Left ventricle myocardium inferior (tissue), 1 donor: ENCODE results near the gene NUDT1. TPM values are rescaled to one million over a fixed set of nuclear protein-coding genes. Genes with fewer than 3 reads are reported as not detected.
A peak's percentile ranks its signal among the peaks of the same experiment; 100 is the strongest.

Experiments
- DNase-seq: peaks from one replicate; pipeline ENCODE4 v3.0.0-alpha.2; 2020
- H3K27ac ChIP-seq: fragments of 200-600 bp; replicated peaks from 2 replicates; pipeline ENCODE4 v1.8.0; 2021
- H3K27me3 ChIP-seq: fragments of 200-600 bp; 2 replicates; pipeline ENCODE4 v1.8.0; 2021; ENCODE audit warnings: low read depth
- H3K36me3 ChIP-seq: fragments of 200-600 bp; 2 replicates; pipeline ENCODE4 v1.8.0; 2021
- H3K4me1 ChIP-seq: fragments of 200-600 bp; 2 replicates; pipeline ENCODE4 v1.8.0; 2021
- H3K4me3 ChIP-seq: fragments of 200-600 bp; 2 replicates; pipeline ENCODE4 v1.8.0; 2021; ENCODE audit warnings: mild to moderate bottlenecking, moderate library complexity
- H3K9me3 ChIP-seq: fragments of 200-600 bp; replicated peaks from 2 replicates; pipeline ENCODE4 v1.8.0; 2021
- CTCF ChIP-seq: fragments of 200-600 bp; IDR thresholded peaks from 2 replicates; pipeline ENCODE4 v1.8.0; 2021; ENCODE audit warnings: antibody characterized with exemption, mild to moderate bottlenecking, borderline replicate concordance
- intact Hi-C: fragments of 100-400 bp; cut with micrococcal nuclease; formaldehyde crosslinking; loops from one replicate; pipeline ENCODE4 v1.11.0; 2022
- total RNA-seq: library from RNA; stranded (reverse); fragmentation: NEBNext Ultra II Directional; extraction: Animal tissue kit (Norgen Biotek cat#: 25700); gene quantifications from one replicate; pipeline ENCODE4 v1.2.1, GENCODE V29; 2021
- donor health status: DM: no; HTN: yes; CAD: no; lungs with severe emphysema.

The NUDT1 gene
- total RNA-seq, 1 donor from 2014 or later: 12.5 TPM

GRCh38 chr7:2247141-2247995 lies 5.3 kb downstream of the NUDT1 start:
- no peak overlapping the region for H3K27ac ChIP-seq
- H3K4me3 ChIP-seq: peak overlapping the region; percentile 30
- H3K9me3 ChIP-seq: no peaks in the 10 kb centered on the region
- intact Hi-C loops: no loop called here
- H3K4me1 ChIP-seq: peaks cover 22% of the 10 kb centered on the region
- peak; percentile 72 for TF ChIP-seq CTCF
- no peaks in the 10 kb centered on the region for H3K36me3 ChIP-seq
- no peak for DNase-seq
- H3K27me3 ChIP-seq: no peaks in the 10 kb centered on the region

- Histone ChIP-seq H3K4me1 (peaks cover 16% of the 10 kb centered on the region), H3K36me3 (no peaks in the 10 kb centered on the region), H3K4me3 (no peak overlapping the region), H3K27me3 (no peaks in the 10 kb centered on the region), H3K9me3 (no peaks in the 10 kb centered on the region), H3K27ac (peak overlapping the region; percentile 62)
- intact Hi-C loops: no loop called here
- no peak for TF ChIP-seq CTCF
- peak; percentile 57 for DNase-seq
These were observed 7.1 kb downstream of the NUDT1 start for GRCh38 chr7:2248984-2249694.

GRCh38 chr7:2249744-2250323 lies 7.8 kb downstream of the NUDT1 start:
- intact Hi-C loops: no loop called here
- Histone ChIP-seq H3K36me3 (peaks cover 6% of the 10 kb centered on the region), H3K4me3 (no peak overlapping the region), H3K27ac (peak overlapping the region; percentile 62), H3K4me1 (peaks cover 16% of the 10 kb centered on the region), H3K9me3 (no peaks in the 10 kb centered on the region), H3K27me3 (no peaks in the 10 kb centered on the region)
- no peak for DNase-seq
- TF ChIP-seq CTCF: no peak

- Histone ChIP-seq H3K27me3 (no peaks in the 10 kb centered on the region), H3K4me1 (peaks cover 16% of the 10 kb centered on the region), H3K9me3 (no peaks in the 10 kb centered on the region), H3K36me3 (peaks cover 20% of the 10 kb centered on the region), H3K4me3 (no peak overlapping the region), H3K27ac (no peak overlapping the region)
- DNase-seq: no peak
- no peak for TF ChIP-seq CTCF
- intact Hi-C loops: no loop called here
These were observed 9.4 kb downstream of the NUDT1 start for GRCh38 chr7:2251381-2251780.

GRCh38 chr7:2251841-2252771 lies 10.1 kb downstream of the NUDT1 start:
- Histone ChIP-seq H3K4me1 (peaks cover 16% of the 10 kb centered on the region), H3K27me3 (no peaks in the 10 kb centered on the region), H3K27ac (no peak overlapping the region), H3K4me3 (no peak overlapping the region), H3K9me3 (no peaks in the 10 kb centered on the region), H3K36me3 (peaks cover 27% of the 10 kb centered on the region)
- intact Hi-C loops: no loop called here
- no peak for TF ChIP-seq CTCF
- no peak for DNase-seq
